GM12891 (cell line): ENCODE results near the gene RAB5A.
"Not testable (repeated sequence)": the region's sequence is repeated elsewhere in the genome, so short reads cannot be mapped to it uniquely, and the experiment has no call there.

Experiments used
- DNase-seq: peaks from one replicate; pipeline ENCODE4 v3.0.0; 2011; ENCODE audit warnings: low spot score; ENCODE audit not compliant: insufficient read length
- FAIRE-seq: peaks from 2 replicates; lab custom pipeline; 2011; peaks lifted over from hg19 to GRCh38; lab: Jason Lieb, UNC
- PAX5 ChIP-seq: IDR thresholded peaks from 2 replicates; pipeline ENCODE4 v1.6.1; 2011; ENCODE audit warnings: low read length, moderate library complexity, mild to moderate bottlenecking; ENCODE audit not compliant: insufficient read depth, severe bottlenecking
- POLR2A ChIP-seq: IDR thresholded peaks from 2 replicates; pipeline ENCODE4 v1.6.1; 2011; ENCODE audit warnings: low read depth, low read length, control low read depth
- POLR2AphosphoS5 ChIP-seq: IDR thresholded peaks from 2 replicates; pipeline ENCODE4 v1.6.1; 2011; ENCODE audit warnings: low read depth, low read length, control low read depth
- POU2F2 ChIP-seq: IDR thresholded peaks from 2 replicates; pipeline ENCODE4 v1.6.1; 2011; ENCODE audit warnings: low read depth, mild to moderate bottlenecking, control low read depth, low read length, moderate library complexity
- SPI1 ChIP-seq: IDR thresholded peaks from 2 replicates; pipeline ENCODE4 v1.6.1; 2011; ENCODE audit warnings: low read depth, low read length, control low read depth
- TAF1 ChIP-seq: IDR thresholded peaks from 2 replicates; pipeline ENCODE4 v1.6.1; 2011; ENCODE audit warnings: low read depth, low read length, control low read depth

RAB5A gene

GRCh38 chr3:19970327-19970726, 23.4 kb downstream of the RAB5A start:
- DNase-seq (no peak), FAIRE-seq (no peak)
- no peak for TF ChIP-seq POU2F2
- TF ChIP-seq SPI1 = no peak
- no peak for TF ChIP-seq POLR2A
- TF ChIP-seq POLR2AphosphoS5 = no peak
- no peak for TF ChIP-seq TAF1
- no peak for TF ChIP-seq PAX5

DNA sequence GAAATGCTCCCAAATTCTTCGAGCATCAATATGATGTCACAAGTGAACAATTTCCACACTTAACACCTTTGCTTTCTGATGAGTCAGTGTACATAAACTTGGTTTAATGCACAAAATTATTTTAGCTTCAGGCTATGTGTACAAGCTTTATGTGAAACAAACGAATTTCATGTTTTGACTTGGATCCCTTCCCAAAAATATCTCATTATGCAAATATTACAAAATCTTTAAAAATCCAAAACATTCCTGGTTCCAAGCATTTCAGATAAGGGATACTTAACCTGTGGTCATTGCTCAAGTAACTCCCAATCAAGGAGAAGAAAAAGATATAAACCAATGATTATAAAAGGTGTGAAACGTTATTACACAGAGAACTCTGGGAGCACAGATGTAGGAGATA, 25.2 kb downstream of the RAB5A start:
- TF ChIP-seq POLR2AphosphoS5 (no peak), TAF1 (no peak), POLR2A (no peak), SPI1 (no peak), PAX5 (no peak), POU2F2 (no peak)
- DNase-seq (no peak), FAIRE-seq (no peak)

- FAIRE-seq, DNase-seq: not testable (repeated sequence)
These were observed 42.0 kb downstream of the RAB5A start for GRCh38 chr3:19988904-19989303.

- FAIRE-seq = no peak
These were observed 47.9 kb downstream of the RAB5A start for GRCh38 chr3:19994796-19995195.

GRCh38 chr3:19997502-19997901, 50.6 kb downstream of the RAB5A start:
- TF ChIP-seq SPI1 = no peak
- no peak for TF ChIP-seq POLR2A
- no peak for TF ChIP-seq PAX5
- TF ChIP-seq POU2F2 = no peak
- no peak for TF ChIP-seq TAF1
- no peak for TF ChIP-seq POLR2AphosphoS5
- no peak for DNase-seq
- FAIRE-seq = no peak

More at GRCh38 chr3:19994796-19995195, 47.9 kb downstream of the RAB5A start:
- TF ChIP-seq POLR2A (no peak), TAF1 (no peak), SPI1 (no peak), POU2F2 (no peak), POLR2AphosphoS5 (no peak), PAX5 (no peak)
- no peak for DNase-seq

GRCh38 chr3:20001932-20002331, 55.0 kb downstream of the RAB5A start:
- FAIRE-seq = no peak

GRCh38 chr3:20007960-20008359, 61.1 kb downstream of the RAB5A start:
- DNase-seq (no peak), FAIRE-seq (no peak)
- TF ChIP-seq POLR2A (no peak), POLR2AphosphoS5 (no peak), SPI1 (no peak), TAF1 (no peak), POU2F2 (no peak), PAX5 (no peak)

More at GRCh38 chr3:20001932-20002331, 55.0 kb downstream of the RAB5A start:
- TF ChIP-seq TAF1 = no peak
- TF ChIP-seq SPI1 = no peak
- no peak for TF ChIP-seq POLR2AphosphoS5
- TF ChIP-seq POU2F2 = no peak
- TF ChIP-seq PAX5 = no peak
- DNase-seq = no peak

DNA sequence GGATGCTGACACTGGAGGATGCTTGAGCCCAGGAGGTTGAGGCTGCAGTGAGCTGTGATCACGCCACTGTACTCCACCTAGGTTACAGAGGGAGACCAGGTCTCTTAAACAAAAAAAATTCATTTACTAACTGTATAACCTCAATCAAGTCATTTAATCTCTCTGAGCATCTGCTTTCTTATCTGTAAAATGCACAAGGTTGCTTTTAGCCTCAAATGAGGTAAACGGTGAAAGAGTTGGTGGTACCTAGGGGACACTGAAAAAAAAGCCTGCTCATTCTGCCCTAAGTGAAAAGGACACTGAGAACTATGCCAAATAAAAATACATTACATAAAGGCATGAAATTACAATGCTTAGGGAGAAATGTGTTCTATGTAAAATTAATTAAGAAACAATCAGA, 61.7 kb downstream of the RAB5A start:
- FAIRE-seq (no peak), DNase-seq (no peak)
- TF ChIP-seq PAX5 = no peak
- TF ChIP-seq POLR2A = no peak
- no peak for TF ChIP-seq SPI1
- no peak for TF ChIP-seq TAF1
- no peak for TF ChIP-seq POU2F2

GRCh38 chr3:20012164-20012563, 65.3 kb downstream of the RAB5A start, which contains the start of gene PP2D1:
PP2D1 (minus strand) TSS chr3:20012264; CDS start chr3:20012072, 192 bp downstream.
- no peak for DNase-seq
- TF ChIP-seq POLR2AphosphoS5 = no peak
- no peak for TF ChIP-seq POU2F2
- no peak for TF ChIP-seq TAF1
- TF ChIP-seq POLR2A = no peak
- TF ChIP-seq SPI1 = no peak
- no peak for TF ChIP-seq PAX5
- FAIRE-seq = peak; percentile 9

DNA sequence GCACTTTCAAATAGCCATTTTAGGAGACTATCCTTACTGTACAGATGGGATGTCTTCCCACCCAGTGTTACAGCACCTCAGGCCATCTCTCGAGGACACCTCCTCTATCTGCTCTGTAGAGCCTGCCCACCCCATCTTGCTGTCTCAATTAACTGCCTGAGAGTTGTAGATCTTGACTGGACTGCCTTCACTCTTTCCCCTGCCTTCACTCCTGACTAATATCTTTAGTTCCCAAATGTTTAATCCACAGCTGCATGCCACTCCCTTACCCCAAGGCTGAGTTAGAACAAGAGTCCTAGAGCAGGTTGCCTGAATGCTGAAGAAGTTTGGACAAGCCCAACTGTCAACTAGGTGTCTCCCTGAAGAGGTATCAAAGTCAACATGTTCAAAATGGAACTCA, 66.5 kb downstream of the RAB5A start:
- DNase-seq = no peak
- TF ChIP-seq POLR2AphosphoS5 (no peak), SPI1 (no peak), POU2F2 (no peak), PAX5 (no peak), TAF1 (no peak), POLR2A (no peak)
- no peak for FAIRE-seq

- TF ChIP-seq SPI1 (no peak), POLR2AphosphoS5 (no peak), POLR2A (no peak), TAF1 (no peak), PAX5 (no peak), POU2F2 (no peak)
- FAIRE-seq (no peak), DNase-seq (no peak)
These were observed 68.6 kb downstream of the RAB5A start for GRCh38 chr3:20015525-20015924.

DNA sequence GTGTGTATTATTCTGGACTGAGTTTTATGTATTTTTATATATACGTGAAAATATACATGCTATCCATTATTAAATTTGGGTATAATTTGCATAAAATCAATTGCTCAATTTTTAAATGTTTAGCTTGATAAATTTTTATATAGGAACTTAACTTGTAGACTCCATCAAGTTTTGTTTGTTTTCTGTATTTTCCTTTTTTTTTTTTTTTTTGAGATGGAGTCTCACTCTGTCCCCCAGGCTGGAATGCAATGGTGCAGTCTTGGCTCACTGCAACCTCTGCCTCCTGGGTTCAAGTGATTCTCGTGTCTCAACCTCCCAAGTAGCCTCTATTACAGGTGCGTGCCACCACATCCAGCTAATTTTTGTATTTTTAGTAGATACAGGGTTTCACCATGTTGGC, 69.2 kb downstream of the RAB5A start:
- DNase-seq, FAIRE-seq: not testable (repeated sequence)
